HG03457 (cell line): ENCODE results near the gene CCT6A.
"Not testable (repeated sequence)": the region's sequence is repeated elsewhere in the genome, so short reads cannot be mapped to it uniquely, and the experiment has no call there.

Experiments
- ATAC-seq: cut with Tn5 transposase; IDR thresholded peaks from one replicate; pipeline ENCODE4 v1.9.1; 2021; ENCODE audit warnings: moderate number of reproducible peaks; ENCODE audit not compliant: unreplicated experiment

Gene CCT6A

DNA sequence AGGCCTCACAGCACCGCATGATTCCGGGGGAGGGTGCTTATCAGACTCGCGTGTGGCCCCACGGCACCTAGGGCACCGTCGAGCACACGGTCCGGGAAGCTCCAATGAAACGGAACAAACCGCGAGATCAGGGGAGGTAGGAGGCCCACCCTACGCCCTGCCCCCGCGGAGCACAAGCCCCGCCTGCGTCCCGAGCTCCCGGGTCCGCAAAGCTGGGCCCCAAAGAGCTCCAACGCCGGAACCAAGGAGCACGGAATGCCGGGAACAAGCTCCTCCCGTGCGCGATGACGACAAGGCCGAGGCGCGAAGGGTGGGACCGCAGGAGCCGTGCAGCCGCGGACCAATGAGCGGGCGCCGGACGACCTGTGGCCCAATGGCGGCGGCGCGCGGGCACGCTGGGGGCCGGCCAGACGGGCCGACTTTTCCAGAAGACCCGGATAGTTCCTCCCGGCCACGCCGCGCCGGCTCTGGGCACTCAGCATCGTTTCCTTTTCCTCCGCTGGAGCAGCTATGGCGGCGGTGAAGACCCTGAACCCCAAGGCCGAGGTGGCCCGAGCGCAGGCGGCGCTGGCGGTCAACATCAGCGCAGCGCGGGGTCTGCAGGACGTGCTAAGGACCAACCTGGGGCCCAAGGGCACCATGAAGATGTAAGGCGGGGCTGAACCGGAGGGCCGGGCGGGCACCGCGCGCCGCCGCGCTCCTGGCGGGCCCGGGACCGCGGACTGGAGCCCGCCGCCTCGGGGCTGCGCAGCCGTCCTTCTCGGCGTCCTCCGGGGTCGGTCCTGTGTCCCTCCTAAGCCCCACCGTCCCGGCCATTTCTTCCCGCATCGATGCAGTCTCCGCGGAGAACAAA is at the start of gene CCT6A, which contains the start of gene PSPH:
CCT6A (plus strand) TSS at position 427 of the 853 bp plus-strand sequence; CDS start at position 511, 84 bp downstream.
PSPH (minus strand) TSS at position 106 of the 853 bp plus-strand sequence. CDS start 30,232 bp downstream, outside the sequence.
- ATAC-seq = peak; percentile 96

GRCh38 chr7:56003749-56004148 is 47.8 kb upstream of the CCT6A start:
- no peak for ATAC-seq

DNA sequence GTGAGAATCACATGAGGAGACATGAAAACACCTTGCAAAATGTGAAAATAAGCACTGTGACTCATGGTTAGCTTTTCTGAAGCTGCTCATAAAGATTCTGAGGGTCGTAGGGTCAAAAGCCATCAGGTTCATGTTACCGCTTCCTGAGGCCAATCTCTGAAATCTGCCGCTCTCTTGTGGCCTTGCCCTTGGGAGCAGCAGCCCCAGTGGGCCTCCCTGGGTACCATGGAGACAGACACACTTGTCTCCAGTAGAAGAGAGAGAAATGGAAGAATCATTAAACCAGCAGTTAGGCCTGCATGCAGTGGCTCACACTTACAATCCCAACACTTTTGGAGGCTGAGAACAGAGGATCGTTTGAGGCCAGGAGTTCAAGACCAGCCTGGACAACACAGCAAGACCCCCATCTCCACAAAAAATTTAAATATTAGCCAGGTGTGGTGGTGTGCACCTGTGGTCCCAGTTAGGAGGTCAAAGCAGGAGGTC is 44.4 kb upstream of the CCT6A start:
- no peak for ATAC-seq

GRCh38 chr7:56007891-56008290 is 43.7 kb upstream of the CCT6A start:
- no peak for ATAC-seq

- ATAC-seq = no peak
These were observed 41.9 kb upstream of the CCT6A start for GRCh38 chr7:56009695-56010094.

DNA sequence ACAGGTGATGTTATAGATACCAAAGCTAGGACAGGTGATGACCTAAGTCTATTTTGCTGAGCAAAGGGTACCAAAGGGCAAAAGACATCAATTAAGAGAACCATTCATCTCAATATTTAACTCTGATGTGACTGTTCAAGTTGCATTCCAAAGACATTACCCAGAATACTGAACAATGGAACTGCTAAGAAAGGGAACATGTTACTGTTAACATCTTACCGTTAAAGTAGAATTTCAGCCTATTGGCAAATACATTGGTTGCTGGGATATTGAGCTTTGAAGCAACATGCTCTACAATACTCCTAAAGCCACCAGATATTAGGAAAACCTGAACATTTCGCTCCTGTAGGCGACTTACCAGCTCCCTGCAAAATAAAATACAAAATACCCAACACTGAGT is 34.5 kb upstream of the CCT6A start:
- ATAC-seq = not testable (repeated sequence)

DNA sequence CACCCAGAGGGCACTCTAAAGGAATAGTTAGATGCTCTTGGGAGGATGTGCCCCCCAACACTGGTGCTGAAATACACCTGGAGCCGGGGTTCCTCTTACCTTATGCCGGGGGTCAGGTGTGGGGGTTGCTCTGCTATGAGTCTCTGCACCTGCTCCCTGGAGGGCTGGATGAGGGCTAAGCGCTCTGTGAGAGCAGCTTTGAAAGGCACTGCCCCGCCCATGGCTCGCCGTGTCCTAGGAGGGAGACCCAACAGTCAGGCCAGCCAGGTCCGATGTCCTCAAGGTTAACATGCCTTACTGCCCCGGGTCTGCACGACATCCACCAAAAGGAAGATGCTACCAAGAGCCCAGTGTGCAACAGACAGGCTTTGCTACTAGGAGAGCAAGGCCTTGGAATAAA is 32.1 kb upstream of the CCT6A start:
- no peak for ATAC-seq

- no peak for ATAC-seq
These were observed 28.1 kb upstream of the CCT6A start for GRCh38 chr7:56023500-56023899.

DNA sequence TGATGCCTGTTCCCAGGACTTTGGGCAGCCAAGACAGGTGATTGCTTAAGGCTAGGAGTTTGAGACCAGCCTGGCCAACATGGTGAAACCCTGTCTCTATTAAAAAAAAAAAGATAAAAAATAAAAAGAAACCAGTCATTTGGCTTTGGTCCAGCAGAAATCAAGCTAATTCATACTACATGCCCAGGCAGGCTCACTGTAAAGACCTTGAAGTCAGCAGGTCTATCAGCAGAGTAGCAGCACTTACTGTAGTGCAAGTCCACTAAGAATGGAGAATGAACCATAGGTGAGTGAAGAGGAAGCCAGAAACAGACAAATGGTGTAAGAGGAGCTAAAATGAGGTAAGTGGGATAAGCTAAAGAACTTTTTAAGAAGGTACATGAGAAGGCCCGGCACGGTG is 25.0 kb upstream of the CCT6A start:
- ATAC-seq = no peak

- ATAC-seq = no peak
These were observed 22.5 kb upstream of the CCT6A start for GRCh38 chr7:56028942-56029630.

DNA sequence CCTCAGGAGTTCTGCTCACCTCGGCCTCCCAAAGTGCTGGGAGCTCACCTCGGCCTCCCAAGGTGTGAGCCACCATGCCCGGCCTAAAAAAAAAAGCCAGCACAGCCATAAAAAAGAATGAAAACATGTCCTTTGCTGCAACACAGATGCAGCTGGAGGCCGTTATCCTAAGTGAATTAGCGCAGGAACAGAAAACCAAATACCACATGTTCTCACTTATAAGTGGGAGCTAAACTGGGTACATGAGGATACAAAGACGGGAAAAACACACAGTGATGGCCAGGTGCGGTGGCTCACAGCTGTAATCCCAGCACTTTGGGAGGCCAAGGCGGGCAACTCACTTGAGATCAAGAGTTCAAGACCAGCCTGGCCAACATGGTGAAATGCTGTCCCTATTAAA is 21.2 kb upstream of the CCT6A start:
- no peak for ATAC-seq

GRCh38 chr7:56031556-56031955 is 20.0 kb upstream of the CCT6A start:
- ATAC-seq = not testable (repeated sequence)

- ATAC-seq = not testable (repeated sequence)
These were observed 19.0 kb upstream of the CCT6A start for GRCh38 chr7:56032578-56032977.

DNA sequence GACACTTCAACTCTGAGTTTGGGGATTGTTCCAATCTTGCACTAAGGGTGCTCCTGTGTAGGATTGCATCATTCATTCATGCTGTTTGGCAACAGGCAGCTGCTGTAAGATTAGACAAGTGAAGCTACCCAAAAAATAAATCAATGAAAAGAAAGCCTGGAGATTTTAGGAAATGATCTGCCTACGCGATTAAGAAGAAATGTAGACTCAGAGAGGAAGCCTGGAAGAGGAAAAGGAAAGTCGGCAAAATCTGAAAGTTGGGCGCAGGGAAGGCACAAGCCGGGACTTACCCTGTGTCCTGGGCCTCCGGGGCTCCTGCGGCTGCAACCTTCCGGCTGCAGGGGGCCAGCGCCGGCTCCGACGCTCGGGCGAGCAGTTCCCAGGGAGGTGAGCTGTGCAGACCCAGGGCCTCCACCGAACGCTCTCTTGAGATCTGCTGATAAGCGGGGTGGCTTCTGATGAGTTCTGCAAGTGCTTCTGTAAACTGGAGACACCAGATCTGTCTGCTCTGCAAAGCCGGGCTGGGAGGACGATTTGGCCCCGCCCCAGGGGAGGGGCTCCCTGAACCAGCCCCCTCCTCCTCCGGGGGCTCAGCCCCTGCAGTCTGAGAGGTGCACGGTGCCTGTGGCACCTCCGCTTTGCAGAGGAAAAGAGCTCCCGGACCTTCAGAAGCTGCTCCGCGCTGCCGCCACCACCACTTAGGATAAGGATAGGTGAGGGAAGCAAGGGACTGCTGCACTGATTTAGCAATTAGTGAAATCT is 17.7 kb upstream of the CCT6A start:
- peak; percentile 97 for ATAC-seq

- ATAC-seq = no peak
These were observed 10.8 kb upstream of the CCT6A start for GRCh38 chr7:56040730-56041129.

GRCh38 chr7:56045758-56046157 is 5.8 kb upstream of the CCT6A start:
- not testable (repeated sequence) for ATAC-seq

GRCh38 chr7:56046721-56047445 is 4.7 kb upstream of the CCT6A start:
- ATAC-seq = no peak

- ATAC-seq = not testable (repeated sequence)
These were observed 4.0 kb upstream of the CCT6A start for GRCh38 chr7:56047446-56048116.

DNA sequence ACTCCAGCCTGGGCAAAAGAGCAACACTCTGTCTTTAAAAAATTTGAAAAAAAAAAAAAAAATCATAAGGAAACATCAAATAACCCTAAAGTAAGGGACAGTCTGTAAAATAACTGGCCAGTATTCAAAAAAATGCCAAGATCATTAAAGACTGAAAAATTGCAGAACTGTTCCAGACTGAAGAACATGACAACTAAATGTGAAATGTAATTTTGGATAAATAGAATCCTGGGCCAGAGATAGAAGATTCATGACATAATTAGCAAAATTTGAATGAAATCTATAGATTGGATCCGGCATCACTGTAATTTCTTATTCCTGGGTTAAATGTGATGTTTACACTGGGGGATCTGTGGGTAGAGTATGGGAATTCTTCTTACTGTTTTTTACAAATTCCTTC is 3.3 kb upstream of the CCT6A start:
- ATAC-seq = no peak

GRCh38 chr7:56048763-56049162 is 2.8 kb upstream of the CCT6A start:
- ATAC-seq = not testable (repeated sequence)
